Natural killer cell treated with Interleukin-12 subunit alpha and Interleukin-12 subunit beta and Interleukin-15 and Interleukin-18, amount 100 ng/mL, for 72 hours (primary cell): Measurements from ENCODE around the gene ACOX3. TPM values are rescaled to one million over a fixed set of nuclear protein-coding genes. Genes with fewer than 3 reads are reported as not detected.
"Not testable (repeated sequence)": the region's sequence is repeated elsewhere in the genome, so short reads cannot be mapped to it uniquely, and the experiment has no call there.

Experiments
- ATAC-seq, 2 donors: fragments of 150-1000 bp; cut with Tn5 transposase in 1 of 2; sonication (Bioruptor Pico), chemical (Tn5 transposase) in 1 of 2; 2 replicates each; pipeline ENCODE4 v1.10.0; 2021
- DNase-seq: peaks from one replicate; pipeline ENCODE4 v3.0.0; 2022; ENCODE audit warnings: low spot score
- H3K27ac Mint-ChIP-seq, 2 donors: 1 replicate in 1 of 2; 2 replicates in 1 of 2; pipeline ENCODE4 v1.8.0; 2022; ENCODE audit warnings: mixed read lengths in 2 of 2, mild to moderate bottlenecking in 1 of 2, moderate library complexity in 1 of 2
- H3K27me3 Mint-ChIP-seq, 2 donors: 1 replicate in 1 of 2; 2 replicates in 1 of 2; pipeline ENCODE4 v1.8.0; 2022; ENCODE audit warnings: mixed read lengths in 2 of 2
- H3K36me3 Mint-ChIP-seq: one replicate; pipeline ENCODE4 v1.8.0; 2022; ENCODE audit warnings: mixed read lengths
- H3K4me1 Mint-ChIP-seq, 2 donors: 1 replicate in 1 of 2; 2 replicates in 1 of 2; pipeline ENCODE4 v1.8.0; 2022; ENCODE audit warnings: low read depth in 2 of 2, mixed read lengths in 2 of 2, mild to moderate bottlenecking in 1 of 2
- H3K4me3 Mint-ChIP-seq: one replicate; pipeline ENCODE4 v1.8.0; 2022; ENCODE audit warnings: mixed read lengths
- H3K9me3 Mint-ChIP-seq: 2 replicates; pipeline ENCODE4 v1.8.0; 2022; ENCODE audit warnings: mixed read lengths
- total RNA-seq, 2 donors: library from RNA; stranded (reverse); gene quantifications; one replicate each; pipeline ENCODE4 v1.2.3, GENCODE V29; 2022

ACOX3 gene
- total RNA-seq, 2 donors from 2014 or later: 19.9 to 22.2 TPM

- peaks cover 12% of the 10 kb centered on the region for H3K36me3 Mint-ChIP-seq
- H3K4me1 Mint-ChIP-seq: peaks cover 32 to 36% of the 10 kb centered on the region in 2 donors
- H3K27ac Mint-ChIP-seq: no peak overlapping the region
Measured at GRCh38 chr4:8411351-8412180, 29.0 kb downstream of the ACOX3 start.

DNA sequence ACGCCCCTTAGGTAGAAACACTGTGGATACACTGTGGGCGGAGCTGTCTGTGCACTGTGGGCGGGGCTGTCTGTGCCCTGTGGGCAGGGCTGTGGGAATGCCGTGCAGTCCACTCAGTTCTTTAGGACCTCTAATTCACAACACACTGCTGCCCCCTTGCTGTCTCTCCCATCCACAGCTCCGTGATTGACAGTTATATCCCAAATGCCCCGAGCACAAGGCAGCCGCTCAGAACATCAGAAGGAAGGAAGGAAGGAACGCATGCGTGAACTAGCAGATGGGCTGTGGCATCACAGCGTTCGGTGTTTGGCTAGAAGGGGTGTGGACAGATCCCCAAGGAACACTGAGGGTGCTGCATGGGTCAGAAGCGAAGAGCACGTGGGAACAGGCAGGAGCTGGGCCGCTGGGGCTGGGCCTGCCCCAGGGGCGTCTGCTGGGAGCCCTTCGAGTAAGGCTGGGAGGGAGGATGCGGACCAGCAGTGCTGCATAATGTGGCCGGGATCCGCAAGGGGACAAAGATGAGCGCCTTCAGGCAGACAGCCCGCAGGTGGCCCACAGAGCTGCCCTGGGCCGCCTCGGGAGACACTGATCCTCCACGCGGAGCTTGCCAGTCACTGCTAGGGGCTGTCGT is 29.8 kb downstream of the ACOX3 start:
- Mint-ChIP-seq H3K4me1 (peaks cover 32 to 36% of the 10 kb centered on the region in 2 donors), H3K4me3 (no peak overlapping the region), H3K9me3 (no peaks in the 10 kb centered on the region), H3K27ac (no peak overlapping the region), H3K36me3 (peaks cover 12% of the 10 kb centered on the region), H3K27me3 (no peaks in the 10 kb centered on the region)
- ATAC-seq (no peak), DNase-seq (peak; percentile 48)

More at GRCh38 chr4:8411351-8412180, 29.0 kb downstream of the ACOX3 start:
- DNase-seq (peak; percentile 49), ATAC-seq (no peak)
- H3K4me3 Mint-ChIP-seq: no peak overlapping the region
- H3K27me3 Mint-ChIP-seq: no peaks in the 10 kb centered on the region
- H3K9me3 Mint-ChIP-seq: no peaks in the 10 kb centered on the region

DNA sequence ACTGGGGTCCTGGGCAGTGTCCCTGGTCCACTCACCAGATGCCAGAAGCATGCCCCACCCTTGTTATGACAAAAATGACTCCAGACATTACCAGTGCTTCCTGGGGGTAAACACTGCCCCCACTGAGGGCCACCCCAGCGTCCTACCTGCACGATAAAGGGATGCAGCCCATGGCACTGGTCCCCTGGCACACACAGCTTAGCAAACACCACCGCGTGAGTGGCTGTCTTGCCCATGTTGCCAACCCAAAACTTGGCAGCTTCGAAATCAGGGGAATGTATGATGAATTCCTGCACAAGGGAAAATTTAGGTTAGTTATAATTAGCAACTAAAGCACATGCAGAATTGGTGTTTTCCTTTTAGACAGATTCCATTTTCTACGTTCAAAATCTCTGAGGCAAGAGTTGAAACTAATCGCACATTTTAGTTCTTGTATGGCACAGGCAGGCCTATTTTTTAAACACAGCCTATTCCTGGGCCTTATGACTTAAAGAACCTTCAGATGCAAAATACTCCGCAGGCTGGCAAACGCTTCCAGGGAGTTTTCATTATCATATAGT is 30.4 kb downstream of the ACOX3 start:
- Mint-ChIP-seq H3K4me3 (no peak overlapping the region), H3K9me3 (no peaks in the 10 kb centered on the region), H3K27ac (peak overlapping the region in 1 of 2 donors; percentile 50), H3K36me3 (peaks cover 12% of the 10 kb centered on the region), H3K4me1 (peaks cover 32 to 36% of the 10 kb centered on the region in 2 donors), H3K27me3 (no peaks in the 10 kb centered on the region)
- ATAC-seq: no peak
- no peak for DNase-seq

DNA sequence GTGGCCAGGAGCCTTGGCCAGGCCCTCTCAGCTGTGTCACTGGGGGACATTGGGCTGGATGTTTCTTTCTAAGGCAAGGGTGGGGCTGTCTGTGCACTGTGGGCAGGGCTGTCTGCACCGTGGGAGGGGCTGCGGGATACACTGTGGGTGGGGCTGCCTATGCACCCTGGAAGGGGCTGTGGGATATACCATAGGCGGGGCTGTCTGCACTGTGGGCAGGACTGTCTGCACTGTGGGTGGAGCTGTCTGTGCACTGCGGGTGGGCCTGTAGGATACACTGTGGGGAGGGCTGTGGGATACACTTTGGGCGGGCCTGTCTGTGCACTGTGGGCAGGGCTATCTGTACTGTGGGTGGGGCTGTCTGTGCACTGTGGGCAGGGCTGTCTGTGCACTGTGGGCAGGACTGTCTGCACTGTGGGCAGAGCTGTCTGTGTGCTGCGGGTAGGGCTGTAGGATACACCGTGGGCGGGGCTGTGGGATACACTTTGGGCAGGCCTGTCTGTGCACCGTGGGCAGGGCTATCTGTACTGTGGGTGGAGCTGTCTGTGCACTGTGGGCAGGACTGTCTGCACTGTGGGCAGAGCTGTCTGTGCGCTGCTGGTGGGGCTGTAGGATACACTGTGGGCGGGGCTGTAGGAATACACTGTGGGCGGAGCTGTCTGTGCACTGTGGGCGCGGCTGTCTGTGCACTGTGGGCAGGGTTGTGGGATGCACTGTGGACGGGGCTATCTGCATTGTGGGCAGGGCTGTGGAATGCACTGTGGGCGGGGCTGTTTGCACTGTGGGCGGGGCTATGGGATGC is 31.1 kb downstream of the ACOX3 start:
- no peaks in the 10 kb centered on the region for H3K9me3 Mint-ChIP-seq
- no peaks in the 10 kb centered on the region for H3K27me3 Mint-ChIP-seq
- H3K27ac Mint-ChIP-seq: peak overlapping the region in 1 of 2 donors; percentile 50

DNA sequence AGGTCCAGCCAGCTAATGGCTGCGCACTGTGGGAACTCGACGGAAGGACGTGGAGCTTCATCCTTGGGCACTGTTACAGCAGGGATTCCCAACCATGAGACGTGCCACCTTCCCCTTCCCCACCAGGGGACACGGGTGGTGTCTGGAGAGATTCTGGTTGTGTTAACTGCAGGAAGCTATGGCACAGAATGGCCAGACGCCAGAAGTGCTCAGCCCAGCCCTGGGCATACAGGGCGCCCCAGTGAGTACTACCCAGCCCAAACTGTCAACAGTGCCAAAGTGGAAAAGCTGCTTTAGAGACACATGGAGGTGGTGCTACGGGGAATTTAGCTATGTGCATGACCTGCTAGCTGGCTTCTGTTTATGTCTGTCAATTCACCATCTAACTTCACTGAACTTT is 32.8 kb downstream of the ACOX3 start:
- peaks cover 16 to 23% of the 10 kb centered on the region in 2 donors for H3K4me1 Mint-ChIP-seq
- no peaks in the 10 kb centered on the region for H3K9me3 Mint-ChIP-seq
- no peaks in the 10 kb centered on the region for H3K27me3 Mint-ChIP-seq
- no peak overlapping the region for H3K4me3 Mint-ChIP-seq
- H3K27ac Mint-ChIP-seq: no peak overlapping the region
- no peak for ATAC-seq
- H3K36me3 Mint-ChIP-seq: peaks cover 4% of the 10 kb centered on the region
- DNase-seq: peak; percentile 34

More for the DNA sequence above, 31.1 kb downstream of the ACOX3 start:
- Mint-ChIP-seq H3K36me3 (peaks cover 10% of the 10 kb centered on the region), H3K4me3 (no peak overlapping the region), H3K4me1 (peaks cover 27 to 30% of the 10 kb centered on the region in 2 donors)
- DNase-seq (peak; percentile 93), ATAC-seq (peak; percentile 94 to 95)

DNA sequence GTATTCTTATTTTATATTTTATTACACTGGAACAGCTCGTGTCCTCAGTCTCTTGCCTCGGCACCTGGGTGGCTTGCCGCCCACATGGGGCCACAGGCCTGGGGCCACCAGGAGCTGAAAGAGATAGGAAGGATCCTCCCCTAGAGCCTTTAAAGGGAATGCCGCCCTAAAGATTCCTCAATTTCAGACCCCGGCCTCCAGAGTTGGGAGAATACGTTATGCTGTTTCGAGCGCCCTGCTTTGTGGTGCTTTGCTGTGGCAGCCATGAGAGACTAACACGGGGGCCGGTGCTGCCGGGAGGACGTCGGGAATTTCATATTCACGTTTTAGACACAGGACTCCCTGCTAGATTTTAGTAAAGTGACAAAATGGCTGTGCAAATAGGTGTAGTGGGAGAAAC is 33.2 kb downstream of the ACOX3 start:
- H3K4me3 Mint-ChIP-seq: no peak overlapping the region
- peaks cover 16 to 21% of the 10 kb centered on the region in 2 donors for H3K4me1 Mint-ChIP-seq
- no peaks in the 10 kb centered on the region for H3K9me3 Mint-ChIP-seq
- H3K27ac Mint-ChIP-seq: no peak overlapping the region
- H3K27me3 Mint-ChIP-seq: no peaks in the 10 kb centered on the region
- DNase-seq (peak; percentile 32), ATAC-seq (no peak)
- peaks cover 3% of the 10 kb centered on the region for H3K36me3 Mint-ChIP-seq

GRCh38 chr4:8406887-8407286 is 33.6 kb downstream of the ACOX3 start:
- peaks cover 16 to 18% of the 10 kb centered on the region in 2 donors for H3K4me1 Mint-ChIP-seq
- DNase-seq, H3K27me3 Mint-ChIP-seq, H3K27ac Mint-ChIP-seq, ATAC-seq, H3K4me3 Mint-ChIP-seq, H3K9me3 Mint-ChIP-seq, H3K36me3 Mint-ChIP-seq: not testable (repeated sequence)

- no peak overlapping the region for H3K27ac Mint-ChIP-seq
- DNase-seq: peak; percentile 45
- H3K9me3 Mint-ChIP-seq: no peaks in the 10 kb centered on the region
- H3K36me3 Mint-ChIP-seq: no peaks in the 10 kb centered on the region
- ATAC-seq: no peak
- peaks cover 9 to 13% of the 10 kb centered on the region in 2 donors for H3K4me1 Mint-ChIP-seq
- H3K27me3 Mint-ChIP-seq: no peaks in the 10 kb centered on the region
- H3K4me3 Mint-ChIP-seq: no peak overlapping the region
Measured at GRCh38 chr4:8405516-8405875, 35.0 kb downstream of the ACOX3 start.

DNA sequence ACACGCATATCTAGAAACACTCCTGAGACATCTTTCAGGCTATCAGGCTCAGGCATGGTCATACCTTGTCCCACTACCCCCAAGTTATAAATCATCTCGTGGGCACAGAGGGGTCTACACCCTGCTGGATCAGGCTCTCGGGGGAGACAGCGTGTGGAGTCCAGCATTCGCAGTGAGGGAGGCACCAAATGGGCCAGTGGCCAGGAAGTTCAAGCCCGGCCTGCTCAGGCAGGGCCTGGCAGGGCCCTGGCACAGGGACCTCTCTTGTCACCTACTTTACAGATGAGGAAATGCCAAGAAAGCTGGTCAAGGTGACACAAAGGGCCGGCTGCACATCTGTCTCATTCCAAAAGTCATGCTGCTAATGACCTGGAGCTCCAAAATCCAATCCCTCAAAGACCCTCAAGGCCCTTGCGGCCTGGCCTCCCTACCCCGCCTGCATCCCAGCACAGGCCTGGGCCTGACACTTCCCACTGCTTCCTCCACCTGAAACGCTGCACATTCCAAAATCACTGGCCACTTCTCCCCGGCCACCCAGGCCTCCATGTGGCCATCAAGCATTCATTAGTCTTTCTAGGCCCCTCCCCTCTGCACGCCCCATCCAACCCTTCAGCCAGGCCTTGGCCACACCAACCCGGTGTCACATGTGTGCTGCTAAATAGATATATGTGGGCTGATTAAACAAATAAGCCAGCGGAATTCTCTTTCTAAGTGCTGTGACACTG is 35.6 kb downstream of the ACOX3 start:
- Mint-ChIP-seq H3K4me3 (no peak overlapping the region), H3K27me3 (no peaks in the 10 kb centered on the region), H3K9me3 (no peaks in the 10 kb centered on the region), H3K27ac (no peak overlapping the region), H3K4me1 (peaks cover 8 to 9% of the 10 kb centered on the region in 2 donors), H3K36me3 (no peaks in the 10 kb centered on the region)
- ATAC-seq (no peak), DNase-seq (peak; percentile 20)

- Mint-ChIP-seq H3K27me3 (no peaks in the 10 kb centered on the region), H3K4me1 (peaks cover 0 to under 1% of the 10 kb centered on the region in 2 donors), H3K4me3 (no peak overlapping the region), H3K36me3 (no peaks in the 10 kb centered on the region), H3K9me3 (no peaks in the 10 kb centered on the region), H3K27ac (no peak overlapping the region)
- ATAC-seq: no peak
- peak; percentile 49 for DNase-seq
Measured at GRCh38 chr4:8403976-8404375, 36.5 kb downstream of the ACOX3 start.

- H3K4me3 Mint-ChIP-seq: no peak overlapping the region
- H3K27me3 Mint-ChIP-seq: no peaks in the 10 kb centered on the region
- peak; percentile 63 for DNase-seq
- H3K36me3 Mint-ChIP-seq: peaks cover 6% of the 10 kb centered on the region
- H3K27ac Mint-ChIP-seq: no peak overlapping the region
- ATAC-seq: peak in 1 of 2 donors; percentile 66
- H3K9me3 Mint-ChIP-seq: no peaks in the 10 kb centered on the region
- H3K4me1 Mint-ChIP-seq: no peaks in the 10 kb centered on the region
Measured at GRCh38 chr4:8403173-8403753, 37.3 kb downstream of the ACOX3 start.

DNA sequence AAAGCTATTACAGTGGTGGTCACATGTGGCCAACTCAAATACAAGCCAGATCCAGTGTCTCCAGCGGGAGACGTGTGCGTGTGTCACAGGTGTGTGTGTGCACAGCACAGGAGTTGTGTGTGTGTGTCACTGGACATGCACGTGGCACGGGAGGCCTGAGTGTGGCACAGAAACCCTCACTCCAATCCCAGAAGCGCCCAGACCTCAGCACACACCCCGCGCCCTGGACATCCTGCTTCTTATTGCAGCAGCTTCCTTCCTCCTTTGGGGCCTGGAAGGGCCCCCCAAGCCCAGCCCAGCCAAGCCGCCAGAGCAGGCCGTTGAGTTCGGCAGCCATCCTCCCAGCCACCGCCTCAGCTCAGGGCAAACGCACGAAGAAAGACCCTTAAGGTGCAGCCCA is 37.9 kb downstream of the ACOX3 start:
- H3K36me3 Mint-ChIP-seq: peaks cover 8% of the 10 kb centered on the region
- ATAC-seq (no peak), DNase-seq (peak; percentile 15)
- no peaks in the 10 kb centered on the region for H3K9me3 Mint-ChIP-seq
- H3K4me1 Mint-ChIP-seq: no peaks in the 10 kb centered on the region
- no peaks in the 10 kb centered on the region for H3K27me3 Mint-ChIP-seq
- no peak overlapping the region for H3K27ac Mint-ChIP-seq
- H3K4me3 Mint-ChIP-seq: no peak overlapping the region

GRCh38 chr4:8402181-8402597 is 38.3 kb downstream of the ACOX3 start:
- DNase-seq (no peak), ATAC-seq (no peak)
- H3K4me3 Mint-ChIP-seq: no peak overlapping the region
- H3K9me3 Mint-ChIP-seq: no peaks in the 10 kb centered on the region
- no peaks in the 10 kb centered on the region for H3K27me3 Mint-ChIP-seq
- no peaks in the 10 kb centered on the region for H3K4me1 Mint-ChIP-seq
- H3K27ac Mint-ChIP-seq: no peak overlapping the region
- peaks cover 8% of the 10 kb centered on the region for H3K36me3 Mint-ChIP-seq
